C4-2B (cell line): ENCODE measurements around the gene PRDM5.

Experiments
- H3K27ac ChIP-seq: fragments of 450-650 bp; 2 replicates; pipeline ENCODE4 v1.5.1; 2017
- CTCF ChIP-seq: fragments of 450-650 bp; conservative IDR thresholded peaks from 2 replicates; pipeline ENCODE4 v1.5.1; 2017; ENCODE audit warnings: mild to moderate bottlenecking
- ZFX ChIP-seq: fragments of 450-650 bp; IDR thresholded peaks from 2 replicates; pipeline ENCODE4 v1.6.1; 2017

Gene PRDM5

GRCh38 chr4:120821029-120821428, 101.5 kb downstream of the PRDM5 start:
- H3K27ac ChIP-seq, result no peak overlapping the region
- no peak for TF ChIP-seq CTCF
- no peak for TF ChIP-seq ZFX

- TF ChIP-seq ZFX (no peak), CTCF (no peak)
- no peak overlapping the region for H3K27ac ChIP-seq
Measured at GRCh38 chr4:120819805-120820437, 102.6 kb downstream of the PRDM5 start.

- TF ChIP-seq CTCF (no peak), ZFX (no peak)
- H3K27ac ChIP-seq, result no peak overlapping the region
Measured at GRCh38 chr4:120816296-120816965, 106.1 kb downstream of the PRDM5 start.

- TF ChIP-seq CTCF, result no peak
- TF ChIP-seq ZFX, result no peak
- no peak overlapping the region for H3K27ac ChIP-seq
Measured at GRCh38 chr4:120815361-120815760, 107.2 kb downstream of the PRDM5 start.

GRCh38 chr4:120814886-120815285, 107.6 kb downstream of the PRDM5 start:
- no peak for TF ChIP-seq CTCF
- no peak for TF ChIP-seq ZFX
- no peak overlapping the region for H3K27ac ChIP-seq

GRCh38 chr4:120812216-120812615, 110.3 kb downstream of the PRDM5 start:
- TF ChIP-seq CTCF (no peak), ZFX (no peak)

GRCh38 chr4:120809518-120809917, 113.0 kb downstream of the PRDM5 start:
- TF ChIP-seq ZFX (no peak), CTCF (peak; percentile 62)
- no peak overlapping the region for H3K27ac ChIP-seq

More at GRCh38 chr4:120812216-120812615, 110.3 kb downstream of the PRDM5 start:
- no peak overlapping the region for H3K27ac ChIP-seq
